Stomach (tissue), 4 donors: ENCODE measurements around the gene HVCN1.

Source experiments
- POLR2A ChIP-seq, 4 donors: fragments of 450-650 bp; IDR thresholded peaks; one replicate each; pipeline ENCODE4 v1.6.1; 2016; ENCODE audit warnings: antibody characterized with exemption in 4 of 4, control low read depth in 2 of 4, mild to moderate bottlenecking in 1 of 4, moderate library complexity in 1 of 4
- TF ChIP-seq, protein P1 (sequence below), 7 experiments: fragments of 450-650 bp in 4 of 7; fragments of 200-600 bp in 3 of 7; sonication (generic) in 3 of 7; IDR thresholded peaks; one replicate each; pipeline ENCODE4 v1.5.1; 2016 to 2019; ENCODE audit warnings: antibody characterized with exemption in 7 of 7, control low read depth in 2 of 7, mild to moderate bottlenecking in 1 of 7

DNA sequence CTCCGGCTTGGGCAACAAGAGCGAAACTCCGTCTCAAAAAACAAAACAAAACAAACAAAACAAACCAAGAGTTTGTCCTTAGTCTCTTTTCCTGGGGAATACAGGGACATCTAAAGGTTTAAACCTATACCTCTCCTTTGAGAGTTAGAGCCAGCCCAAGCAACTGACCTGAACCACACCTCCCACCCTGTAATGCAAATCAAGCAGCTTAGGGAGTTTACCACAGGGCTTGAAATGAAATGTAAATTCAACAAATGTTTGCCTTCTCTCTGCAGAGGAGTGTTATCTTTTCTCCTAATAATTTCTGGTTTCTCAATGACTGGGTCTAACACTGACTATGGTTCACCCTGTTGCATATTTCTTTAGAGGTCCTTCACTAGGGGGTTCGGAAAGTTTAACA lies 37.1 kb upstream of the HVCN1 start:
- TF ChIP-seq POLR2A (IDR thresholded peaks at IDR 0.05): no peak
- TF ChIP-seq, protein P1, sequence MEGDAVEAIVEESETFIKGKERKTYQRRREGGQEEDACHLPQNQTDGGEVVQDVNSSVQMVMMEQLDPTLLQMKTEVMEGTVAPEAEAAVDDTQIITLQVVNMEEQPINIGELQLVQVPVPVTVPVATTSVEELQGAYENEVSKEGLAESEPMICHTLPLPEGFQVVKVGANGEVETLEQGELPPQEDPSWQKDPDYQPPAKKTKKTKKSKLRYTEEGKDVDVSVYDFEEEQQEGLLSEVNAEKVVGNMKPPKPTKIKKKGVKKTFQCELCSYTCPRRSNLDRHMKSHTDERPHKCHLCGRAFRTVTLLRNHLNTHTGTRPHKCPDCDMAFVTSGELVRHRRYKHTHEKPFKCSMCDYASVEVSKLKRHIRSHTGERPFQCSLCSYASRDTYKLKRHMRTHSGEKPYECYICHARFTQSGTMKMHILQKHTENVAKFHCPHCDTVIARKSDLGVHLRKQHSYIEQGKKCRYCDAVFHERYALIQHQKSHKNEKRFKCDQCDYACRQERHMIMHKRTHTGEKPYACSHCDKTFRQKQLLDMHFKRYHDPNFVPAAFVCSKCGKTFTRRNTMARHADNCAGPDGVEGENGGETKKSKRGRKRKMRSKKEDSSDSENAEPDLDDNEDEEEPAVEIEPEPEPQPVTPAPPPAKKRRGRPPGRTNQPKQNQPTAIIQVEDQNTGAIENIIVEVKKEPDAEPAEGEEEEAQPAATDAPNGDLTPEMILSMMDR (IDR thresholded peaks at IDR 0.05): no peak
